HUES64 (cell line): ENCODE results near the gene MTF1.

ENCODE experiments used
- H3K27ac ChIP-seq: 2 replicates; pipeline ENCODE4 v1.7.0; 2013; ENCODE audit warnings: low read depth, low read length, inconsistent platforms
- H3K27me3 ChIP-seq: 2 replicates; pipeline ENCODE4 v1.6.1; 2013; ENCODE audit warnings: mild to moderate bottlenecking, low read length; ENCODE audit not compliant: insufficient read depth
- H3K36me3 ChIP-seq: 2 replicates; pipeline ENCODE4 v1.6.1; 2013; ENCODE audit warnings: mild to moderate bottlenecking, low read length; ENCODE audit not compliant: insufficient read depth
- H3K4me1 ChIP-seq: 2 replicates; pipeline ENCODE4 v1.6.1; 2013; ENCODE audit warnings: mild to moderate bottlenecking, low read length, moderate library complexity; ENCODE audit not compliant: insufficient read depth
- H3K4me3 ChIP-seq: 2 replicates; pipeline ENCODE4 v1.5.1; 2013; ENCODE audit warnings: mild to moderate bottlenecking, low read length, moderate library complexity
- H3K9ac ChIP-seq: 2 replicates; pipeline ENCODE4 v1.6.1; 2013; ENCODE audit warnings: mild to moderate bottlenecking, low read depth, low read length
- H3K9me3 ChIP-seq: 2 replicates; pipeline ENCODE4 v1.6.1; 2013; ENCODE audit warnings: low read depth, low read length; ENCODE audit not compliant: insufficient read depth
- WGBS: fragments of 150-250, 120-280 bp; methylation state at CpG from one replicate; pipeline ENCODE4 v1.1.7; 2013; ENCODE audit warnings: missing lambda C conversion rate; 5-methylcytosine and 5-hydroxymethylcytosine counted together

Gene MTF1

DNA sequence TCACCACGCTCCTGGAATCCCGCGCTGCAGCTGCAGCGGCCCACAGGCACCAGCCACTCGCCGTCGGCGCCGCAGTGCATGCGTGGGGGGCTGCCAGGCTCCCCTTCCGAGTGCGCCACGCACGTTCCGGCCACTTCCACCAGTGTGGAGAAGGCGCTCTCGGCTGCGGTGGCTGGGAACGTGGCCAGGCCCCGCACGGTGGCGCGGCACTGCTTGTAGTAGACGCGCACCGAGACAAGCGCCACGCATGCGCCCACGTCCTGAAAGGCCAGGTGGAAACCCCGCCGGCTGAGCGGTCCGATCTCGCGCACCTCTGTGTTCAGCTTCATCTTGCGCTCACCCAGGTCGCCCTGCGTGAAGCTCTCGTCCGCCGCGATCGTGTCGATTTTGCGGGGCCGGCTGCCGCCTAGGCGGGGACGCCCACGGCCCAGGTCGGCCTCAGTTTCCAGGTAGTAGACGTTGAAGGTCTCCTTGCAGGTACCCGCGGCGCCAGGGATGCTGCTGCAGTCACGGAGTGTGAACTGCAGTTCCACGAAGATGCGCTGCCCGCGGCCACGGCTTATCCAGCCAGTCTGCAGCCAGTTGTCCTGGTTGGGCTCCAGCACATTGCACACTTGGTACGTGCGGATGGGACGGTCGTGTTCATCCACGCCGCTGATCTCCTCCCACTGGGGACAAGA, 97.8 kb downstream of the MTF1 start:
- Histone ChIP-seq H3K9ac (no peak overlapping the region), H3K9me3 (no peaks in the 10 kb centered on the region), H3K27me3 (peaks cover 100% of the 10 kb centered on the region), H3K27ac (no peak overlapping the region), H3K4me3 (no peak overlapping the region), H3K4me1 (peaks cover 5% of the 10 kb centered on the region; the same call in 1 of the 2 replicates), H3K36me3 (no peaks in the 10 kb centered on the region)
- 86% methylated on average over 68 of the region's 68 CpGs for WGBS
